ACC112 (cell line): Measurements from ENCODE around the gene THNSL1.

ENCODE experiments used
- H2AFZ ChIP-seq: fragments of 200-600 bp; sonication (generic); one replicate; pipeline ENCODE4 v1.6.0; 2017; ENCODE audit warnings: antibody characterized with exemption, low read length; ENCODE audit not compliant: unreplicated experiment
- H3K27ac ChIP-seq: fragments of 200-600 bp; sonication (generic); 2 replicates; pipeline ENCODE4 v1.5.1; 2014; ENCODE audit warnings: low read depth, mild to moderate bottlenecking, antibody characterized with exemption, low read length, moderate library complexity
- H3K27me3 ChIP-seq: fragments of 200-600 bp; sonication (generic); 2 replicates; pipeline ENCODE4 v1.6.1; 2014; ENCODE audit warnings: mild to moderate bottlenecking, antibody characterized with exemption, low read length, moderate library complexity, mixed read lengths; ENCODE audit not compliant: insufficient read depth
- H3K36me3 ChIP-seq: fragments of 200-600 bp; sonication (generic); 2 replicates; pipeline ENCODE4 v1.6.1; 2016; ENCODE audit warnings: mild to moderate bottlenecking, antibody characterized with exemption, low read length, moderate library complexity, mixed read lengths; ENCODE audit not compliant: insufficient read depth
- H3K4me1 ChIP-seq: fragments of 200-600 bp; sonication (generic); one replicate; pipeline ENCODE4 v1.6.1; 2016; ENCODE audit warnings: low read length, mixed read lengths; ENCODE audit not compliant: insufficient read depth, unreplicated experiment, control insufficient read depth
- H3K4me3 ChIP-seq: fragments of 200-600 bp; sonication (generic); 2 replicates; pipeline ENCODE4 v1.5.1; 2014; ENCODE audit warnings: mild to moderate bottlenecking, low read depth, low read length
- H3K79me2 ChIP-seq: fragments of 200-600 bp; sonication (generic); one replicate; pipeline ENCODE4 v1.6.0; 2016; ENCODE audit warnings: low read length; ENCODE audit not compliant: control insufficient read depth, unreplicated experiment, insufficient read depth

Gene THNSL1

DNA sequence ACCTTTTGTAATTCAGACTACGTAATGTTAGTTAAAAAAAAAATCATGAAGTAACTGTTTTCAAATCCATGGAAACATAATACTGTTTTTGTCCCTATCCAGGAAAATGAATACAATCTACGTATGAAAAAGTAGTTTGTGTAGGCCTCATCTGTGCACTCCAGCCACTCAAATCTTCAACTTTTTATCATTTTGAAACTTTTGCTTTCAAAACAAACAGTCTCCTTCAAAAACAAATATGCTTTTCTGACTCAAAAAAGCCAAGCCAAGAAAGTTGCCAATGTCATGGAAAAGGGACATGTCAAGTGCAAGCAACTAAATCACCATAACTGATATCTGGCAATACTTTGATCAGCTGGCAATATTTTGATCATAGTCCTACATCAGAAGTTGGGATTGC is 13.1 kb downstream of the THNSL1 start:
- no peak overlapping the region for H3K4me3 ChIP-seq
- H3K79me2 ChIP-seq: no peaks in the 10 kb centered on the region
- no peaks in the 10 kb centered on the region for H3K36me3 ChIP-seq
- H3K27me3 ChIP-seq: no peaks in the 10 kb centered on the region
- no peak overlapping the region for H2AFZ ChIP-seq
- no peak overlapping the region for H3K27ac ChIP-seq
- peaks cover 12% of the 10 kb centered on the region for H3K4me1 ChIP-seq

DNA sequence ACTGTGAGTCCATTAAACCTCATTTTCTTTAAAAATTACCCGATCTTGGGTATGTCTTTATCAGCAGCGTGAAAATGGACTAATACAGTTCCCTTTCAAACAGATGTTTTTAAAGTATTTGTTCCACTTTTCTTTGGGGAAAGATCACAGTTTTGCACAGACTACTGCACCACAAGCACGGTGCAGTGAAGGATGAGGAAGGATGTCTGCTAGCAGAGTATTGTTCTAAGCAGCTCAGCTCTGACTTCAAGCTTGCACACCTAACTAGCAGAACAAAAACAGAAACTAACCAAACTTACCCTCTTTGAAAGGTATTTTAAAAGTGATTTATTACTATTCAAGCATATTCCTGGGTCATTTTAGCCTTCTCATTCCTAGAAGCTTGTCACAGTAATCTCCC is 20.0 kb downstream of the THNSL1 start:
- no peaks in the 10 kb centered on the region for H3K4me1 ChIP-seq
- no peak overlapping the region for H3K27ac ChIP-seq
- H3K4me3 ChIP-seq: no peak overlapping the region
- no peaks in the 10 kb centered on the region for H3K27me3 ChIP-seq
- H2AFZ ChIP-seq: no peak overlapping the region
- H3K36me3 ChIP-seq: no peaks in the 10 kb centered on the region
- H3K79me2 ChIP-seq: no peaks in the 10 kb centered on the region

DNA sequence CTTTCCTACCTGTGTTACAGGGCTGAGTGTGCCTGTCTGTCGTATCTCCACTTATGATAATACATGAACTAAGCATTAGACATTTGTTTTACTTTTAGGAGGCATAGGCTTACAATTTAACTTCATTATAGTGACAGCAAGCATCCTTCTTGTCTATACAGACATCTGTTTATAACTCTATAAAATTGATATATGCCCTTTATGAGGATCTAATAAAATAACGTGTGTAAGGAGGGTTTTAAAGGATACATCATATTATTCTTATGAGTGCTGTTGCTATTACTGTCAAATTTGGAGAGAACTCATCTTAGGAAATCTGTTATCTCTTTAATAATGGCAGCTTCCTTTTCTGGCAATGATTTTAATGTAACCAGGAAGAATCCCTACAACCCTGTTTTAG is 21.9 kb downstream of the THNSL1 start:
- no peak overlapping the region for H2AFZ ChIP-seq
- H3K27me3 ChIP-seq: no peaks in the 10 kb centered on the region
- no peaks in the 10 kb centered on the region for H3K4me1 ChIP-seq
- no peak overlapping the region for H3K27ac ChIP-seq
- no peaks in the 10 kb centered on the region for H3K36me3 ChIP-seq
- no peak overlapping the region for H3K4me3 ChIP-seq
- no peaks in the 10 kb centered on the region for H3K79me2 ChIP-seq

DNA sequence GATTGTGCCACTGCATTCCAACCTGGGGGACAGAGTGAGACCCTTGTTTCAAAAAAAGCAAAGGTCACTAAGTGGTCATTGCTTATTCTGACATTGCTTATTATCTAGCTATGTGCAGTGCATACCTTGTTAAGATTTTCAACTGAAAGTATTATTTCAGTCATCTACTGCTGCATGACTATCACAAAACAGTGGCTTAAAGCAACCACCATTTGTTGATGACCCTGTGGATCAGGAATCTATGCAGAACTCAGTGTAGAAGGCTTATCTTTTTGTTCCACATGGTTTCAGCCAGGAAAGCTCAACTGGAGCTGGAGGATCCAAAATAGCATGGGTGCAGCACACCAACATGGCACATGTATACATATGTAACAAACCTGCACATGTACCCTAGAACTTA is 23.1 kb downstream of the THNSL1 start:
- no peaks in the 10 kb centered on the region for H3K4me1 ChIP-seq
- H3K27ac ChIP-seq: no peak overlapping the region
- no peak overlapping the region for H2AFZ ChIP-seq
- H3K79me2 ChIP-seq: no peaks in the 10 kb centered on the region
- H3K36me3 ChIP-seq: no peaks in the 10 kb centered on the region
- no peak overlapping the region for H3K4me3 ChIP-seq
- H3K27me3 ChIP-seq: no peaks in the 10 kb centered on the region

DNA sequence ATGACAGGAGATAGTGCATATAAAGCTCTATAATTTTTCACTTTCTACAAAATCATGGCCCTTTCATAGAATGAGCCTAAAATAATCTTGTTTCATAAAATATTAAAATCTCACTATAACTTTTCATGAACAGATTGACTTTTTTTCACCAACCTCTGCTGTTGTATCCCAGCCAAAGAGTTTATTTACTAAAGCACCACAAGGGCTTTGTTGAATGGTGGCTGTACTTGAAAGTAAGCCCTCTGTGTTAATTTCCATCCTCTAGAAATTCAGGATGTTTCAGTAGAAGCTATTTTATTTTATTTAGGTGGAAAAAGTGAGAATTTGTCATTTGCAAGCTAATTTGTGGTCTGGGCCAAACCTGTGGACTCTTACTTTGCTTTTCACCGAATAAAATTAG is 30.2 kb downstream of the THNSL1 start:
- Histone ChIP-seq H3K79me2 (no peaks in the 10 kb centered on the region), H3K27ac (no peak overlapping the region), H3K36me3 (no peaks in the 10 kb centered on the region), H3K27me3 (no peaks in the 10 kb centered on the region), H3K4me1 (peaks cover 12% of the 10 kb centered on the region), H2AFZ (no peak overlapping the region), H3K4me3 (no peak overlapping the region)

DNA sequence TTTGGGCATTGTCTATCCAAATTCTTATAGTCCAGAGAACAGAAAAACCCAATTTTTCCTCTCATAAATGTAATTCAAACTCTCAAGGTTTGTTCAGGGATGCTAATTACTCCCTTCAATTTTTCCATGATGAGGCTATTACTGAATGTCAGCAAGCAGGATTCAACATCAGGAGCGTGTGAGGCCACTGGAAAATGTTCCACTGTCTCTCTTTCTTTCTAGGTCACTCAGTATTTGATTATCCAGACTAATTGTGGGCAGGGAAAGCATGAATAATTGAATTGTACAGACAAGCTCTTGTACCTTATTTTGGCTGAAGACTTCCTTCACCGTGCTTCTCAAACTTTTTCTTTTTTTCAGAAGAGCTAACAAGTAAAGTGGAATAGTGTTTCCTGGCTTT is 30.7 kb downstream of the THNSL1 start:
- H2AFZ ChIP-seq: no peak overlapping the region
- no peak overlapping the region for H3K27ac ChIP-seq
- no peaks in the 10 kb centered on the region for H3K27me3 ChIP-seq
- H3K36me3 ChIP-seq: no peaks in the 10 kb centered on the region
- H3K79me2 ChIP-seq: no peaks in the 10 kb centered on the region
- peaks cover 12% of the 10 kb centered on the region for H3K4me1 ChIP-seq
- no peak overlapping the region for H3K4me3 ChIP-seq

DNA sequence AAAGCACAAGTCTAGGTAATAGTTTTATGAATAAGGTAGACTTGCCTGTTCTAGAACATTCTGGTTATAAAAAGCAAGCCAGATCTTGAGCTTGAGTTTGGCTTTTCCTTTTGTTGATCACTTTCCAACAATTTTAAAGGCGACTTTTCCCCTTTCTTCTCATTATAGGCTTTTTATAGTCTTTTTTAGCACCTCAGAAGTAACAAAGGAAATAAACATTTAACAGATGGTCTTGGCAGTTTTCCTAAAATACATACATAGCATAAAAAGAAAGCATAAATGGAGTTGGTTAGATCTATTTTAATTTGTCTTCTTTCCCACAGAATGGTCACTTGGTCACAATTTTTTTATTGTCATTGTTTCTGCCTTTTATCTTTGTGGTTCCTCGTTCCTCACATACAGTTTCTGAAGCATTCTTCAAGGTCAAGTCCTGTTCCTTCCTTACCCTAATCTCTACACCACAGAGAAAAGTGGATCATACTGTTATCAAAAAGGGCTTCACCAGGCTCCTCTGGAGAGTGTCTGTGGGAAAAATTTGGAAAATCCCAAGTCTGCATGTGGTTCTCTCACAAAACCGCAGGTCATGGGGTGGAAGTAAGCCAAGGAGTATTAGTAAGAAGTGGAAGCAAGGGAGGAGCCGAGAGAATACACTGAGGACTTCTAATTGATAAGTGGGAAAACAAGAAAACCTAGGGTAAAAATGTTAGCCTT is 31.3 kb downstream of the THNSL1 start:
- H3K79me2 ChIP-seq: no peaks in the 10 kb centered on the region
- H3K4me1 ChIP-seq: peaks cover 12% of the 10 kb centered on the region
- no peaks in the 10 kb centered on the region for H3K27me3 ChIP-seq
- H3K36me3 ChIP-seq: no peaks in the 10 kb centered on the region
- H2AFZ ChIP-seq: no peak overlapping the region
- H3K27ac ChIP-seq: no peak overlapping the region
- H3K4me3 ChIP-seq: no peak overlapping the region

DNA sequence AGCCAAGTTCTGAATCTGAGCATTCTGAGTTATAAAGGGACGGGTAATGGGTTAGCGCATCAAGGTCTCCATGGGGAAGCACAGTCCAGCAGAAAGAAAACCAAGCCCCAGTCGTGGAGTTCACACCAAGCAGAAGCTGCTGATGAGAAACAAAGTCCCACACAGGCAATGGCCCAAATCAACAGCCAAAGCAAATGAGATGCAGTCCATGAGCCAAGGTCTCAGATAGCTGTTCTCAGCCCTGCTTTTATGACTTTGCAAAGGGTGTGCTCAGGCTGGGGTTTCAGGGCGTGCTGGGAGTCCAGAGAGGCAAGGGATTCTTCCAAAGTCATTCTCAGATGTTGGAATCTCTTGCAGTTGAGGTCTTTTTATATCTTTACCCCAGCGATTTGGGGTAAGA is 32.0 kb downstream of the THNSL1 start:
- no peaks in the 10 kb centered on the region for H3K36me3 ChIP-seq
- H3K27ac ChIP-seq: no peak overlapping the region
- no peak overlapping the region for H2AFZ ChIP-seq
- H3K79me2 ChIP-seq: no peaks in the 10 kb centered on the region
- H3K4me3 ChIP-seq: no peak overlapping the region
- no peaks in the 10 kb centered on the region for H3K27me3 ChIP-seq
- peaks cover 12% of the 10 kb centered on the region for H3K4me1 ChIP-seq

DNA sequence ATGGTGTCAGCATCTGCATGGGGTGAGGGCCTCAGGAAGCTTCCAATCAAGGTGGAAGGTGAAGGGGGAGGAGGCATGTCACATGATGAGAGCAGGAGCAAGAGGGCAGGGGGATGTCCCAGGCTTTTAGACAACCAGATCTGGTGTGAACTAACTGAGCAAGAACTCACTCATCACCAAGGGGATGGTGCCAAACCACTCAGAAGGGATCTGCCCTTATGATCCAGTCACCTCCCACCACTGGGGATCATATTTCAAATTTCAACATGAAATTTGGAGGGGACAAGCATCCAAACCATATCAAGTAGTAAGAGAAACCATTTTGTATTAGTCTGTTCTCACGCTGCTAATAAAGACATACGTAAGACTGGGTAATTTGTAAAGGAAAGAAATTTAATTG is 33.6 kb downstream of the THNSL1 start:
- Histone ChIP-seq H3K4me3 (no peak overlapping the region), H2AFZ (no peak overlapping the region), H3K27me3 (no peaks in the 10 kb centered on the region), H3K36me3 (no peaks in the 10 kb centered on the region), H3K4me1 (peaks cover 12% of the 10 kb centered on the region), H3K79me2 (no peaks in the 10 kb centered on the region), H3K27ac (no peak overlapping the region)

DNA sequence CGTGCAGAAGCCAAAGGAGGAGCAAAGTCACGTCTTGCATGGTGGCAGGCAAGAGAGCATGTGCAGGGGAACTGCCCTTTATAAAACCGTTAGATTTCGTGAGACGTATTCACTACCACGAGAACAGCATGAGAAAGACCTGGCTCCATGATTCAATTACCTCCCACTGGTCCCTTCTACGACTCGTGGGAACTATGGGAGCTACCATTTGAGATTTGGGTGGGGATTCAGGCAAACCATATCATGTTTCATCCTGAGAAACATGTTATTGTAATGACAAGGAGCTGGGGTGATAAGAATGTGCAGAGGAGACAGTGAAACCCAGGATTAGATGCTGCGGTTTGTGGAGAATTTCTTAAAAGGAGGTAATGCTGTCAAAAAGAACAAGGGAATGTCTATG is 34.0 kb downstream of the THNSL1 start:
- H3K4me1 ChIP-seq: peaks cover 12% of the 10 kb centered on the region
- H3K4me3 ChIP-seq: no peak overlapping the region
- no peak overlapping the region for H2AFZ ChIP-seq
- no peaks in the 10 kb centered on the region for H3K79me2 ChIP-seq
- no peak overlapping the region for H3K27ac ChIP-seq
- no peaks in the 10 kb centered on the region for H3K36me3 ChIP-seq
- H3K27me3 ChIP-seq: no peaks in the 10 kb centered on the region

DNA sequence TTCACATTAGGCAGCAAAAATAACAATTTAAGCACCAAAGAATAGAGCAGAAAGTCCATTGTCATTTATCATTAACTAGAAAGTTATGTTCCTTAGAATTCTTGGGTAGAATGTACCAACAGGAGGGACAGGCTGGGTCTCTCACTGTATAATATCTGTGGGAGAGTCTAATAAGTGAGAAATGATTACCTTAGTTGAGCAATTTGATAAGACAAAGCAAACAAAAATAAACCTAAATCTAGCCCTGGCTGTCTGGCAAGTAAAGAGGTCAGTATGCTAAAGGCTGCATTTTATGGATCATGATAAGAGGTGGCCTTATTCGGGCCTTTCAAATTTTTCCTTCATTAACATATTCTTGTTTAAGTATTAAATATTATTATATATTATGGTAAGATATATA is 35.6 kb downstream of the THNSL1 start:
- no peaks in the 10 kb centered on the region for H3K79me2 ChIP-seq
- no peaks in the 10 kb centered on the region for H3K36me3 ChIP-seq
- peaks cover 11% of the 10 kb centered on the region for H3K4me1 ChIP-seq
- H3K27ac ChIP-seq: no peak overlapping the region
- no peaks in the 10 kb centered on the region for H3K27me3 ChIP-seq
- no peak overlapping the region for H2AFZ ChIP-seq
- no peak overlapping the region for H3K4me3 ChIP-seq
